Heart right ventricle (tissue), 16 donors: ENCODE data around the gene FST. TPM values are rescaled to one million over a fixed set of nuclear protein-coding genes. Genes with fewer than 3 reads are reported as not detected.

Source experiments
- ATAC-seq, 8 donors: fragments of 200-7000 bp; cut with Tn5 transposase; one replicate each; pipeline ENCODE4 v1.9.1; 2020; ENCODE audit warnings: mild to moderate bottlenecking in 8 of 8, moderate library complexity in 8 of 8, moderate number of reproducible peaks in 1 of 8
- DNase-seq, 2 donors: peaks; one replicate each; pipeline ENCODE4 v3.0.0-alpha.2; 2020
- H3K27ac ChIP-seq, 10 donors: fragments of 200-600 bp; sonication (generic) in 2 of 10; one replicate each; pipeline versions ENCODE4 v1.5.0 to v1.8.0; 2020 to 2022; ENCODE audit warnings: mild to moderate bottlenecking in 3 of 10
- H3K27me3 ChIP-seq, 7 donors: fragments of 200-600 bp; one replicate each; pipeline ENCODE4 v1.8.0; 2021 to 2022; ENCODE audit warnings: mild to moderate bottlenecking in 2 of 7
- H3K36me3 ChIP-seq, 9 donors: fragments of 200-600 bp; sonication (generic) in 1 of 9; one replicate each; pipeline versions ENCODE4 v1.5.0 to v1.8.0; 2020 to 2022; ENCODE audit warnings: mild to moderate bottlenecking in 2 of 9
- H3K4me1 ChIP-seq, 9 donors: fragments of 200-600 bp; sonication (generic) in 1 of 9; one replicate each; pipeline versions ENCODE4 v1.5.0 to v1.8.0; 2020 to 2022; ENCODE audit warnings: mild to moderate bottlenecking in 4 of 9
- H3K4me3 ChIP-seq, 10 donors: fragments of 200-600 bp; sonication (generic) in 2 of 10; one replicate each; pipeline versions ENCODE4 v1.5.0 to v1.8.0; 2020 to 2022; ENCODE audit warnings: mild to moderate bottlenecking in 7 of 10, moderate library complexity in 2 of 10
- H3K9me3 ChIP-seq, 11 donors: fragments of 200-600 bp in 10 of 11; sonication (generic) in 2 of 11; one replicate each; pipeline versions ENCODE4 v1.5.0 to v1.8.0; 2013 to 2022; ENCODE audit warnings: mild to moderate bottlenecking in 2 of 11, control low read depth in 1 of 11, moderate library complexity in 1 of 11
- CTCF ChIP-seq, 9 donors: fragments of 200-600 bp; sonication (generic) in 2 of 9; IDR thresholded peaks; one replicate each; pipeline versions ENCODE4 v1.5.0 to v1.8.0; 2021 to 2022; ENCODE audit warnings: antibody characterized with exemption in 9 of 9, mild to moderate bottlenecking in 5 of 9, moderate library complexity in 1 of 9
- WGBS, 2 donors: extraction: QIAGEN DNeasy Blood & Tissue Kit; methylation state at CpG; one replicate each; pipeline ENCODE4 v1.1.7; 2013; ENCODE audit warnings: inconsistent platforms in 1 of 2; 5-methylcytosine and 5-hydroxymethylcytosine counted together
- intact Hi-C, 10 donors: fragments of 100-400 bp; cut with DNase I; formaldehyde crosslinking; loops; one replicate each; pipeline versions ENCODE4 v1.11.1 to v1.14.2; 2022
- long read RNA-seq, 3 donors: library from polyadenylated mRNA; unstranded; transcript quantifications; one replicate each; pipeline ENCODE4 v2.0.0, GENCODE V29; 2020 to 2021
- polyA plus RNA-seq, 2 donors: library from polyadenylated mRNA; stranded (reverse); fragments of 200-250 nt; gene quantifications; one replicate each; pipeline ENCODE4 v1.2.3, GENCODE V29; 2013
- total RNA-seq, 10 donors: library from RNA; stranded (reverse); fragmentation: NEBNext Ultra II Directional in 3 of 10; extraction: Animal tissue kit (Norgen Biotek cat#: 25700) in 3 of 10; gene quantifications; one replicate each; pipeline versions ENCODE4 v1.2.1 to v1.2.4, GENCODE V29; 2021 to 2023
- donor health status: Arrhythmogenic right ventricular cardiomyopathy.
- donor health status: ischemic (EF 13 %, LVEDD 7.1; RV severe dilation, severe dysfunction).
- donor health status: healthy with polysubstance abuse.
- donor health status: DM: no; HTN: yes; CAD: no.
- donor health status: DM: no; HTN: no; CAD: no.
- donor health status: ischemic (EF 25% LVEDD 6.9; RV normal size, moderate dysfunction).
- donor health status: ischemic (EF 25% LVEDD 5.7; RV mildly dilated, moderate dysfunction).
- donor health status: healthy.
- donor health status: DM: yes; HTN: yes; CAD: no.
- donor health status: Ischemic cardiomyopathy.
- donor health status: ischemic (EF 35%, LVEDD 5.7; RV mildly dilated, moderate dysfunction).
- donor health status: nonischemic (EF 11% LVEDD 7.7; RV severe dilation, severe dysfunction).
- donor health status: DM: yes; HTN: yes; CAD: no.
- donor health status: PGD.
- donor health status: ischemic (EF 29% LVEDD 5.4; RV normal size, mild dysfunction).
- donor health status: nonischemic (EF 23%, LVEDD 6.1; RV moderate dilation, normal function).

FST gene, protein sequence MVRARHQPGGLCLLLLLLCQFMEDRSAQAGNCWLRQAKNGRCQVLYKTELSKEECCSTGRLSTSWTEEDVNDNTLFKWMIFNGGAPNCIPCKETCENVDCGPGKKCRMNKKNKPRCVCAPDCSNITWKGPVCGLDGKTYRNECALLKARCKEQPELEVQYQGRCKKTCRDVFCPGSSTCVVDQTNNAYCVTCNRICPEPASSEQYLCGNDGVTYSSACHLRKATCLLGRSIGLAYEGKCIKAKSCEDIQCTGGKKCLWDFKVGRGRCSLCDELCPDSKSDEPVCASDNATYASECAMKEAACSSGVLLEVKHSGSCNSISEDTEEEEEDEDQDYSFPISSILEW
- total RNA-seq (1 to 10 TPM in 6 of 10 donors, under 1 TPM in 4; 0.57 to 9.2 (median 2.1) TPM), polyA plus RNA-seq (1 to 10 TPM in 1 of 2 donors, under 1 TPM in 1; 0.74 to 6.3 TPM)
- long read RNA-seq, donor 1, transcript FST-201 (6 exons, 2,519 nt), result major isoform, 7 of 10 reads
- long read RNA-seq, donor 1, partial matches to known transcripts, result 0 of 10 reads
- long read RNA-seq, donor 1, other reads (novel, unspliced or antisense), result 3 of 10 reads
- long read RNA-seq, donor 2, partial matches to known transcripts, result 0 of 5 reads
- long read RNA-seq, donor 2, other reads (novel, unspliced or antisense), result 1 of 5 reads
- long read RNA-seq, donor 3, partial matches to known transcripts, result 0 of 1 reads
- long read RNA-seq, donor 3, other reads (novel, unspliced or antisense), result 0 of 1 reads

- intact Hi-C loops, result loop anchor here in 6 of 10 donors (5.0 to 10.0 kb wide), 4 partner anchors 392 to 757 kb away; no protein-coding TSS in a partner anchor
- TF ChIP-seq CTCF (IDR thresholded peaks at IDR 0.05), result no peak
- DNase-seq (peak in 1 of 2 donors; percentile 28), ATAC-seq (peak in 3 of 8 donors; percentile 21 to 44 (median 29))
- Histone ChIP-seq H3K27me3 (peaks cover 0 to 73% (median 0%) of the 10 kb centered on the region in 7 donors), H3K4me3 (peak within 1 kb of the TSS; percentile 19 to 85 (median 70)), H3K9me3 (no peaks in the 10 kb centered on the region), H3K27ac (peak within 1 kb of the TSS in 9 of 10 donors; percentile 51 to 83 (median 71)), H3K4me1 (peaks cover 0 to 40% (median 21%) of the 10 kb centered on the region in 9 donors), H3K36me3 (peaks cover 0 to 7% (median 0%) of the 10 kb centered on the region in 9 donors)
- WGBS, 2 donors, result 1% methylated on average over 57 to 64 of the region's 64 CpGs
Measured at GRCh38 chr5:53480416-53481158, at the start of gene FST. FST (plus strand) TSS chr5:53480629; CDS start chr5:53480792, 163 bp downstream.

DNA sequence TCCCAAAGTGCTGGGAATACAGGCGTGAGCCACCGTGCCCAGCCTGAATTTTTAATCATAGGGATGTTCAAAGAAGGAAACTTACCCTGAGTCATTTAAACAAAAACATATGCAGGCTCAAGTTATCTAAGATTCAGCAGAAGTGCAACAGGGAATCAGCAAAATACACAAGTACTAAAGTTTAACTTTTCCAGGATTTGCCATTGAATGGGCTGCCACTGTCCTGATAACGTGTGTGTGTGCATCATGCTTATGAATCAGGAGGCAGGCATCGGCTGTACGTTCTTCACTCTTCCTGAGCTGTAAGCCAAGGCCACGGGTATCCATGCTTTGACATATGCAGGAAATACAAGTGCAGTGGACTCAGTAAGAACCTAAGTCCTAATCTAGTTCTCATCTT, 48.8 kb upstream of the FST start:
- WGBS, 2 donors, result 70 to 77% methylated on average over 6 of the region's 6 CpGs
- DNase-seq (no peak), ATAC-seq (no peak)
- no peaks in the 10 kb centered on the region for H3K4me1 ChIP-seq
- no peak overlapping the region for H3K4me3 ChIP-seq
- TF ChIP-seq CTCF (IDR thresholded peaks at IDR 0.05), result no peak
- H3K36me3 ChIP-seq, result no peaks in the 10 kb centered on the region
- H3K27me3 ChIP-seq, result no peaks in the 10 kb centered on the region
- intact Hi-C loops, result loop anchor here in 4 of 10 donors (5.0 to 10.0 kb wide), 4 partner anchors 169 to 264 kb away; no protein-coding TSS in a partner anchor
- no peaks in the 10 kb centered on the region for H3K9me3 ChIP-seq
- no peak overlapping the region for H3K27ac ChIP-seq

DNA sequence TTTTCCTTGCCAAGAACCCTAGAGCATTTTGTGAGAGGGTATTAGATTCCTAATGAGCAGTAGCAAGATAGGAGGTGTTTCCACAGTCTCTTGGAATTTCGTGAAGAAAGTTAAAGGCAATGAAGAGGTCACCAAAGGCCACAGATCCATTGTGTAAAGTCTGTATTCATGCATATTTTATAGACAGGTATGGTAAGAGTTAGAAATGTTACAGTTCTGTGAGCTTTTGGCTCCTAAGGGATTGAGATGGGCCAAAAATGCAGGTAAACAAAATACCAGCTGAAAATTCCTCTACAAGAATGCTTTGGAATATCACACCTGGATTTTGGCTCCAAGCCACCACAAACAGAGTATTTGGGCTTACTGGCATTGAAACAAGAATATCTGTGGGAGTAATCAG, 47.4 kb upstream of the FST start:
- DNase-seq (no peak), ATAC-seq (no peak)
- H3K4me1 ChIP-seq, result no peaks in the 10 kb centered on the region
- H3K27me3 ChIP-seq, result no peaks in the 10 kb centered on the region
- WGBS, 2 donors, result 42 to 58% methylated on average over 1 of the region's 1 CpG
- no peak for TF ChIP-seq CTCF (IDR thresholded peaks at IDR 0.05)
- no peak overlapping the region for H3K4me3 ChIP-seq
- intact Hi-C loops, result loop anchor here in 4 of 10 donors (5.0 to 10.0 kb wide), 4 partner anchors 171 to 266 kb away; no protein-coding TSS in a partner anchor
- no peaks in the 10 kb centered on the region for H3K9me3 ChIP-seq
- H3K27ac ChIP-seq, result no peak overlapping the region
- H3K36me3 ChIP-seq, result no peaks in the 10 kb centered on the region

GRCh38 chr5:53434541-53434940, 45.9 kb upstream of the FST start:
- TF ChIP-seq CTCF (IDR thresholded peaks at IDR 0.05), result no peak
- no peak overlapping the region for H3K27ac ChIP-seq
- intact Hi-C loops, result loop anchor here in 4 of 10 donors (5.0 to 10.0 kb wide), 4 partner anchors 172 to 267 kb away; no protein-coding TSS in a partner anchor
- H3K36me3 ChIP-seq, result no peaks in the 10 kb centered on the region
- DNase-seq, result no peak
- no peak overlapping the region for H3K4me3 ChIP-seq
- WGBS, 2 donors, result 61 to 63% methylated on average over 1 of the region's 1 CpG
- no peak for ATAC-seq
- no peaks in the 10 kb centered on the region for H3K4me1 ChIP-seq
- no peaks in the 10 kb centered on the region for H3K27me3 ChIP-seq
- H3K9me3 ChIP-seq, result no peaks in the 10 kb centered on the region
